ENCODE data around the gene KIF3C. TPM values are rescaled to one million over a fixed set of nuclear protein-coding genes. Genes with fewer than 3 reads are reported as not detected.
"Not testable (repeated sequence)": the region's sequence is repeated elsewhere in the genome, so short reads cannot be mapped to it uniquely, and the experiment has no call there.

Gene KIF3C
- total RNA-seq, 1 donor from 2014 or later: 56.6 TPM

DNA sequence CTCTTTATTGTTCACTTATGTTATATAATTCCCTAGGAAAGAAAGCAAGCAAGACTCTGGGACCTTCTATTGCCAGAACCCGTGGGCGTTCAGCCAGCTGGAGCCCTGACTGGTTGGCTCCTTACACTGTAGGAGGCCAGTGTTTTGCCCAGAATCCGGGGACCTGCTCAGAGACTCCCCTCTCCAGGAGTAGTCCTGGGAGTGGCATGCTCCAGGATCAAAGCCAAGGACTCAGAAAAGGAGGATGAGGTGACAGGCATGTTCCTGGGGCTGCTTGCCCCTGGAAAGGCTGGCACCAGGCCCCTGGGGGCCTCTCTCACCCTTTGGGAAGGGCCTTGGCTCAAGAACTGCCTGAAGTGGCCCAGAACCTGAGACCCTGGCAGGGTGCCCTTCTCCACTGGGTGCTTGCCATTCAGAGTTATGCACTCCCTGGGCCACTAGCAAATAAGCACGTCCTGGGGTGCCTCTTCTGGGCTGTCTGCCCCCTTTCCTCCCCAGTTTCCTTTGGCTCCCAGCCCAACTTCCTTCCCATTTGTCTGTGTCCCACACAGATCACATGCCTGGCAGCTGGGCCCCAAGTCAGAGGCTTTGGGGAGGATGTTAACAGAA, 19.6 kb upstream of the KIF3C start:
- peak; percentile 82 for DNase-seq (ENCODE audit: low spot score)
- ATAC-seq: peak; percentile 77
- intact Hi-C loops (cut with DNase I): no loop called here

DNA sequence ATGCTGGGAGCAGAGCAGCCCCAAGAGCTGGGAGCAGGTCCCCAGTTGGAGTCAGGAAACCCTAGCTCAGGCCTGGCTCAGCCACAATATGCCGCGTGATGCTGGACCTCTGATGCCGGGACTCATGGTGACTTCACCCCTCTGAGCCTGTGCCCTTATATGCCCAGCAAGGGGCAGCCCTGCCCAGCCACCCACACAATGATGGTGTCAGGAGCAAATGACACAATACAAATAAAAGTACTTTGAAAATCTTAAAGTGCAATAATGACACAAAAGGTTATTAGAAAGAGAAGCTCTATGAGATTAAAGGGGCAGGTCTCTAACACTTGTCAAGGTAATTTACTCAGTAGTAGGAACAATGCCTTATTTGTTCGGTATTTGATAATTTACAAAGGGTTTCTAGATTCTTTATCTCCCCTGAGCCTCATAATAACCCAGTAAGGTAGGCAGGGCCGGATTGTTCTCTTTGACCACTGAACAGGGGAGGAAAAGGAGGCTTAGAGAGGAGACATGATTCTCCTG, 18.3 kb upstream of the KIF3C start:
- DNase-seq (ENCODE audit: low spot score) (no peak), ATAC-seq (no peak)

DNA sequence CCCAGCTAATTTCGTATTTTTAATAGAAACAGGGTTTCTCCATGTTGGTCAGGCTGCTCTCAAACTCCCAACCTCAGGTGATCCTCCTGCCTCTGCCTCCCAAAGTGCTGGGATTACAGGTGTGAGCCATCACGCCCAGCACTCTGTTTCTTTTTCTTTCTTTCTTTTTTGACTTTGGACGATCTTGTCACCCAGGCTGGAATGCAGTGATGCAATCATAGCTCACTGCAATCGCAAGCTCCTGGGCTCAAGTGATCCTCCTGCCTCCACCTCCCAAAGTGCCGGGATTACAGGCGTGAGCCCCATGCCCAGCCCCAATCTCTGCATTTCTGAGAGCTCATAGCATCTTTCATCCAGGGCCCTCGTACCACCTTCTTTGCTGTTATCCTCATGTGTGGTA, 17.1 kb upstream of the KIF3C start:
- intact Hi-C loops (cut with DNase I): loop anchor here (10.0 kb wide), 1 partner anchor 145 kb away; no protein-coding TSS in a partner anchor
- not testable (repeated sequence) for DNase-seq (ENCODE audit: low spot score); ATAC-seq

More for the DNA sequence above, 18.3 kb upstream of the KIF3C start:
- intact Hi-C loops (cut with DNase I): no loop called here

DNA sequence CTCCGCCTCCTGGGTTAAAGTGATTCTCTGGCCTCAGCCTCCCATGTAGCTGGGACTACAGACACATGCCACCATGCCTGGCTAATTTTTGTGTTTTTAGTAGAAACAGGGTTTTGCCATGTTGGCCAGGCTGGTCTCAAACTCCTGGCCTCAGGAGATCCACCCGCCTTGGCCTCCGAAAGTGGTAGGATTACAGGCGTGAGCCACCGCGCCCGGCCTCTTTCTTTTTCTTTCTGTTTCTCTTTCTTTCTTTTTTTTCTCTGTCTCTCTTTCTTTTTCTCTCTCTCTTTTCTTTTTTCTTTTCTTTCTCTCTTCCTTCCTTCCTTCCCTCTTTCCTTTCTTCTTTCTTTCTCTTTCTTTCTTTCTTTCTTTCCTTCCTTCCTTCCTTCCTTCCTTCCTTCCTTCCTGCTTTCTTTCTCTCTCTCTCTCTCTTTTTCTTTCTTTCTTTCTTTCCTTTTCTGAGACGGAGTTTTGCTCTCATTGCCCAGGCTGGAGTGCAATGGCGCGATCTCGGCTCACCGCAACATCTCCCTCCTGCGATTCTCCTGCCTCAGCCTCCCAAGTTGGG, 16.6 kb upstream of the KIF3C start:
- not testable (repeated sequence) for ATAC-seq; DNase-seq (ENCODE audit: low spot score)
- intact Hi-C loops (cut with DNase I): loop anchor here (10.0 kb wide), 1 partner anchor 146 kb away; no protein-coding TSS in a partner anchor

DNA sequence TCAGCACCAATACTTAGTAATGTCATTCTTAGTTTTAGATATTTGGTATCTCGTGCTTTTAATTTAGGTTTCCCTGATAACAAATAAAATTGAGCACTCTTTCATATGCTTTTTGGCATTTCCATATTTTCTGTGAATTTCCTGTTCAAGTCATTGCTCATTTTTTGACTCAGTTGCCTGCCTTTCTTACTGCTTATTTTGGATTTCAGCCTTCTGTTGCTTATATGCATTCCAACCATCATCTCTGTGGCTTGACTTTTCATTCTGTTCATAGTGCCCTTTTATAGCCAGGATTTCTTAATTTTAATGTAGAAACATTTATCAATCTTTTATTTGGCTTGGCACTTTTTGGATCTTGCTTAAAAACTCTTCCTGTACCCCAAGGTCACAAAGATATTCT, 14.5 kb upstream of the KIF3C start:
- DNase-seq (ENCODE audit: low spot score): no peak
- intact Hi-C loops (cut with DNase I): loop anchor here (10.0 kb wide), 1 partner anchor 148 kb away; no protein-coding TSS in a partner anchor
- ATAC-seq: no peak

DNA sequence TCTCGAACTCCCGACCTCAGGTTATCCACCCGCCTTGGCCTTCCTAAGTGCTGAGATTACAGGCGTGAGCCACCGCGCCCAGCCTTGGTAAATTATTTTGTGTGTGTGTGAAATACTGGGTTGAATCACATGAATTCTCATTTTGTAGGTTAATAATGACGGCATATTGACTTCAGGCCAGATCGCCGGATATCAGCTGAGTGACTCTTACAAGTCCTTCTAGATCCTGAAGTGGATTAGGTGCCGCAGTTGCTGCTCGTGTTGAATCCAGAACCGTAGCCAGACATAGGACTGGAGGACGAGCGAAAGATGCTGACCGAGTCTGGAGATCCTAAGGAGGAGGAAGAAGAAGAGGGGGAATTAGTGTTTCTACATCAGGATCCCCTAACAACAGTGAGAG, 12.2 kb upstream of the KIF3C start:
- no peak for ATAC-seq
- DNase-seq (ENCODE audit: low spot score): no peak
- intact Hi-C loops (cut with DNase I): loop anchor here (10.0 kb wide), 1 partner anchor 150 kb away; no protein-coding TSS in a partner anchor

DNA sequence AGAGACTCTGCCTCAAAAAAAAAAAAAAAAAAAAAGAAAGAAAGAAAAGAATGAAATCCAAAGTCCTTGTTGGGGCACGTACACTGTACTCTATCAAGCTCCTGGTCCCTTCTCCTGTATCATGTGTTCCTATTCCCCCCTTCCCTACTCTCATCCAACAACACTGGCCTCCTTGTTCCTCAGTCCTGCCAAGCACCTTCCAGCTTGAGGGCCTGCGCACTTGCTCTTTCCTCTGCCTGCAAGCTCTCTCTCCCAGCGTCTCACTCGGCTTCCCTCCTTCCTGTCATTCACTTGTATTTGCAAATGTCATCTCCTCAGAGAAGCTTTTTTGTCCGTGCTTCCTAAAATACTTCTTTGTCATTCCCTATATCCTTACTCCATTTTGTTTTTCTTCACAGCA, 10.8 kb upstream of the KIF3C start:
- no peak for DNase-seq (ENCODE audit: low spot score)
- intact Hi-C loops (cut with DNase I): loop anchor here (10.0 kb wide), 1 partner anchor 152 kb away; no protein-coding TSS in a partner anchor
- no peak for ATAC-seq

DNA sequence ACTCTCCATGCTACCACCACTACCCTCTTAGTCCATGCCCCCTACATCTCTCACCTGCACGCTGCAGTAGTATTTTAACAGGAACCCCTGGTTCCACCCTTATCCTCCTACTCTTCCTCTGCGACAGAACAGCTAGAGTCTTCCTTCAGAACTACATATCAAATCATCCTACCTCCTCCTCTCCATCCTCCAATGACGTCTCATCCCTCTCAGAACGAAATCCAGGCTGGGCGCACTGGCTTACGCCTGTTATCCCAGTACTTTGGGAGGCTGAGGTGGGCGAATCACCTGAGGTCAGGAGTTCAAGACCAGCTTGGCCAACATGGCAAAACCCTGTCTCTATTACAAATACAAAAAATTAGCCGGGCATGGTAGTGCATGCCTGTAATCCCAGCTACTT, 10.3 kb upstream of the KIF3C start:
- intact Hi-C loops (cut with DNase I): loop anchor here (10.0 kb wide), 1 partner anchor 152 kb away; no protein-coding TSS in a partner anchor
- DNase-seq (ENCODE audit: low spot score): no peak
- no peak for ATAC-seq

DNA sequence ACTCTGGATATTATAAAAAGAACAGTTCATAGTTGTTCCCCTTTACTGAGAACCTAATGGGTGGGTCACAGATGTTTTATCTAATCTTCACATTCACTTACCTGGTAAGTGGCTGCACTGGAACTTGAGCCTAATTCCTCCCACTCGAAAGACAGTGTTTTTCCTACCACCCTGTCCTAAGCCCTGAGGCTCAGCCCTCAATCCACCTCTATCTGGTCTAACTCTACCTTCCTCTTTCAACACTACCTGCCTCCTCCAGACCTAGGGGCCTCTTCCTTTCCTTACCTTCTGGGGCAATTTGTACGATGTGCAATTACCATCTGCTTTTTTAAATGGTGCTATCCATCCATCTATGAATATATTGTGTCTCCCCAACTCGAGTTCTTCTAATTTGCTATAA, 9.7 kb upstream of the KIF3C start:
- peak; percentile 30 for ATAC-seq
- intact Hi-C loops (cut with DNase I): loop anchor here (10.0 kb wide), 1 partner anchor 153 kb away; no protein-coding TSS in a partner anchor
- DNase-seq (ENCODE audit: low spot score): no peak

DNA sequence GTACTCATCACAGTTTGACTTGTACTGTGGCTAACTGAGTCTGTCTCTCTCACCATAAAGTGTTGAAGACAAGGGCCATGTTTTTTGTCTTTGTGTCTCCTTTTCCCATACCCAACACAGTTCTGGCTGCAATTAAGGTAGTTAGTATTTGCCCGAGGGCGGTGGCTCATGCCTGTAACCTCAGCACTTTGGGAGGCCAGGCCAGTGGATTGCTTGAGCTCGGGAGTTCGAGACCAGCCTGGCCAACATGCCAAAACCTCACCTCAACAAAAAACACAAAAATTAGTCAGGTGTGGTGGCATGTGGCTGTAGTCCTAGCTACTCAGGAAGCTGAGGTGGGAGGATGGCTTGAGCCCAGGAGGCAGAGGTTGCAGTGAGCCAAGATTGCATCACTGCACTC, 6.9 kb upstream of the KIF3C start:
- ATAC-seq (no peak), DNase-seq (ENCODE audit: low spot score) (no peak)
- intact Hi-C loops (cut with DNase I): no loop called here

DNA sequence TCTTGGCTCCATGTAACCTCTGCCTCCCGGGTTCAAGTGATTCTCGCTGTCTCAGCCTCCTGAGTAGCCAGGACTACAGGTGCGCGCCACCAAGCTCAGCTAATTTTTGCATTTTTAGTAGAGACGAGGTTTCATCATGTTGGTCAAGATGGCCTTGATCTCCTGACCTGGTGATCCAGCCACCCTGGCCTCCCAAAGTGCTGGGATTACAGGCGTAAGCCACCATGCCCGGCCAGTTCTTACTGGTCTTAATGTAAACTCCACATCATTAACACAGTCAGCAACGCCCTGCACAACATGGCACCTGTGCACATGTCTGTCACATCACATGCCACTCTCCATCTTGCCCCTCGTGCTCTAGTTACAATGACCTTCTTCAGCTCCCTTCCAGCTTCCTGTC, 5.8 kb upstream of the KIF3C start:
- ATAC-seq: no peak

DNA sequence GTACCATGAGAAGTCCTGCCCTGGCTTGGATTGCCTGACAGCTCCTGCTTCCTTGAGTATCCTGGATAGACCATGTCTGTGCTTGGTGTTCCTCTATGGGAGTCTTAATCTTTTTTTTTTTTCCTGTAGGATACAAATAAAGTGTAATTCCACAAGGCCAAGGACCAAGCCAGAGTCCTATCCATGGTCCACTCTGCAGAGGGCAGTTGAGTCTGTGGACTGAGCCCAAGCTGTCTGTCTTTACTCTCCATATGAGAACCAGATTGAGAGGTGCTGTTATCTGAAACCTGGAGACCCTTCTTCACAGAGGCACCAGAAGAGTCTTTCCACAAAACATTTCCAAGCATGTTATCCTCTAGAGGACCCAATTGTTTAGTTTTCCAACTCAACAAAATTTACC, 1.4 kb upstream of the KIF3C start:
- intact Hi-C loops (cut with DNase I): no loop called here
- DNase-seq (ENCODE audit: low spot score) (no peak), ATAC-seq (no peak)

More for the DNA sequence above, 5.8 kb upstream of the KIF3C start:
- intact Hi-C loops (cut with DNase I): no loop called here
- no peak for DNase-seq (ENCODE audit: low spot score)

DNA sequence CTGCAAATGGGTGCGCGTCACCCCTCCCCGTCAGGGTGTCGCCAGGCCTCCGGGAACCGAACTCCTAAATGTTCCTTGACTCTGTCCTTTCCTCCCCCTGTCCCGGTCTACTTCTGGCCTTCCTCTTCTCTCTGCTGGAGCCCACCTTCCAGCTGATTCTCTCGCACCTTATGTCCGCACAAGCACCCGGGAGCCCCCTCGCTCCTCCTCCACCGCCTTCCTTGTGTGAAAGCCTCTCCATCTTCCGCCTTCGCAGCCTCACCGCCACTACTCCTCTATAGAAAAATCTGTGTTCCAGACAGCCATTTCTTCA, 627 bp upstream of the KIF3C start:
- intact Hi-C loops (cut with DNase I): no loop called here
- ATAC-seq (no peak), DNase-seq (ENCODE audit: low spot score) (no peak)

DNA sequence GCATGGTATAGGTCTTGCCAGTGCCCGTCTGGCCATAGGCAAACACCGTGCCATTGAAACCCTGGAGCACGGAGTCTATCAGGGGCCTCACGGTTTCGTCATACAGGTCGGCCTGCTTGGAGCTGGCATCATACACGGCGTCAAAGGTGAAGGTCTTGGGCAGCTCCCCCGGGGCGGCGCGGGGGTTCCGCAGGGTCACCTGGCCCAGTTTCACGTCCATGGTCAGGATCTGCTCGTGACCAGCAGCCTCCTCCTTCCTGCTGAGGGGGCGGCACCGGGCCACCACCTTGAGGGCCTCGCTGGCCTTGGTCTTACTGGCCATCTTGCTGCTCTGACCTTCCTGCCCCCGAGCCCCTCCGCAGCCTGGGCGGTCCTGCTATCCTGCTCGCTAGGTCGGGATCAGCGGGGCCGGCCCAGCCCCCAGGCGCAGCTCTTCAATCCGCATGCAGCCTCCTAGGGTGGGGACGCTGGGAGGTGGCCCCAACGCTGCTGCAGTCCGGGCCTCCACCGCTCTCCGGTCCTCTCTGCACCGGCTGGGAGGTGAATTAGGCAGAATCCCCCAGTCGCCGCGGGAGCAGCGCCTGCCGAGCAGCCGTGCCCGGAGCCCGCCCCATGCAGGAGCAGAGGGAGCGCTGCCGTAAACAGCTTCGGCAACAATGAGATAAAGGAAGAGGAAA, 563 bp downstream of the KIF3C start:
- peak; percentile 44 for ATAC-seq
- intact Hi-C loops (cut with DNase I): no loop called here
- no peak for DNase-seq (ENCODE audit: low spot score)

DNA sequence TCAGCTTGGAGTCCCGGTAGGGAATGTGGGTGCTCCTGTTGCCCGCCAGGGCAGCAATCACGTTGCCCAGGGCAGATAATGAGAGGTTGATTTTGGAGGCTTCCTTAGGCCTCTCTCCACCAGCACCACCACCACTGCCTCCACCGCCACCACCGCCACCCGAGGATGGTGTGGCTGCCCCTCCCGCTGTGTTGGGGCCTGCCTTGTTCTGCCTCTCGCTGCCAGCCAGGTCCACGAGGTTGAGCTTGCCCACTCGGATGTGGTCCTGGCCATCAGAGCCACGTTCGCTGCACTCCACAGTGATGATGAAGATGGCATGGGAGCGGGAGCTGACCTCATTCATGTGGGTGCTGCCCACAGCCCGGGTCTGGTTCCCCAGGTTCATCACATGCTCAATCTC, 1.3 kb downstream of the KIF3C start:
- intact Hi-C loops (cut with DNase I): no loop called here
- no peak for ATAC-seq
- no peak for DNase-seq (ENCODE audit: low spot score)

DNA sequence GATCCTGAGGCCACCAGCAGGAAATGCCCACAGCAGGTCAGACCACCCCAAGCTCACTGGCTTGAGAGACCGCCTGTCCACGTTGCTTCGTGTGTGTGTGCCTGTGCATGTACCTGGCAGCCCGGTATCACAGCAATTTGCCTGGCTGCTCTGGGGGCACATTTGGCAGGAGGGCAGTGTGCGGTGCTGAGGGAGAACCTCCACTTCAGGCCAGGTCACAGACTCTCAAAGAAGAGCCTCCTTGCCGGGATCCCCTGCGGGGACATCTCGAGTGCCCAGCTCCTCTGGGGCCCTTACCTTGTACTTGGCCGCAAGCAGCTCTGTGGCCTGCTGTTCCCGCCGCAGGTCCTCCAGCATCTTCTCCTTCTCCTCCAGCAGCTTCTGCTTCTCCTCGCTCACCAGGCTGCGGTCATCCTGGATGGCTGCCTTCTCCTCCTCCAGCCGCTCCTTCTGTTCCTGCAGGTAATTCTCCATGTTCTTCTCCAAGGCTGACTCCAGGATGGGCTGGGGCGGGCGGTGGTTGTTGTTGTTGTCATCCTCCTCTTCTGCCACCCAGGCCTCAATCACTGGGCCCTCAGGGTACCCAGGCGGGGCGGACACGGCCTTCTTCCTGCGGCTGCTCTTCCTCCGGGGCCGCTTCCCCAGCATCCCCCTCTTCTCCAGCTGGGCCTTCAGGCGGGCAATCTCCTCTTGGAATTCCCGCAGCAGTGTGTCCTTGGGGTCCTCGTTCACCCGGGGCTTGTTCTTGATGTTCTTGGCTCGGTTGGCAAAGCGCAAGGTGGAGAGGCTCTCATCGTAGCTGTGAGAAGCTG, 2.0 kb downstream of the KIF3C start:
- ATAC-seq (no peak), DNase-seq (ENCODE audit: low spot score) (no peak)
- intact Hi-C loops (cut with DNase I): no loop called here

DNA sequence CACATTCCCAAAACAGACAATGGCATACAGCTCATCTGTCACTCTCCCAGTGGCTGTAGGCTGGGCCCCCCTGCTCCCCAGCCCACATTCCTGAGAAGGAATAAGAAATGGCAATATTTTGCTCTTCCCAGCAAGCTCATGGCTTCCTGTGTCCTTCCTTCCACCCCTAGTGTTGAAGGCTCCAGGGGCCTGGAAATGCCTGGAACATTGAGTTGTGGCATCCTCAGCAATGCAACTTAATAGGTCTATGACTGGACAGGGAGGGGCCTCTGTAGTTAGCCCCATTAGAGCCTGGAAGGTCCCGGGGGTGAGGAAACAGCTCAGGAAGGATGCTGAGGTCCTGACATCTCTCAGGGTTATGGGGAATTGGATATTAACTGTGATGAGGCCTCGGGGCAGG, 3.3 kb downstream of the KIF3C start:
- DNase-seq (ENCODE audit: low spot score) (no peak), ATAC-seq (no peak)
- intact Hi-C loops (cut with DNase I): no loop called here

DNA sequence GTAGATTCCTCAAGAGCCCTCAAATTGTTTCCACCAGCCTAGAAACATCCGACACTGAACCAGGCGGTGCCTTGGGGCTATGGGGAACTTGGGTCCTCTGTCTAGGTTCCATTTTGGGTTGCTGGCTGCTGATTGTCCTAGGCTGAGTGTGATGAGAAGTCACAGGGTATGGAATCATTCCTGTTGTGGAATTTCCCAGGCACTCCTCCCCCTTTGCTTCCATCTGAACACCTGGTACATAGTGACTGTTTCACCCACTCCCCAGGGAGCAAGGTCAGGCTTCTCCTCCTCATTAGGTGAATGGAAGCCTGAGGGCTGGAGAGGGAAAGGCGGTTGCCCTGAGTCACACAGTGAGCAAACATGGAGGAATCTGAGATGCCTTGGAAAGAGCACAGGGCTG, 4.5 kb downstream of the KIF3C start:
- DNase-seq (ENCODE audit: low spot score) (no peak), ATAC-seq (no peak)
- intact Hi-C loops (cut with DNase I): no loop called here

DNA sequence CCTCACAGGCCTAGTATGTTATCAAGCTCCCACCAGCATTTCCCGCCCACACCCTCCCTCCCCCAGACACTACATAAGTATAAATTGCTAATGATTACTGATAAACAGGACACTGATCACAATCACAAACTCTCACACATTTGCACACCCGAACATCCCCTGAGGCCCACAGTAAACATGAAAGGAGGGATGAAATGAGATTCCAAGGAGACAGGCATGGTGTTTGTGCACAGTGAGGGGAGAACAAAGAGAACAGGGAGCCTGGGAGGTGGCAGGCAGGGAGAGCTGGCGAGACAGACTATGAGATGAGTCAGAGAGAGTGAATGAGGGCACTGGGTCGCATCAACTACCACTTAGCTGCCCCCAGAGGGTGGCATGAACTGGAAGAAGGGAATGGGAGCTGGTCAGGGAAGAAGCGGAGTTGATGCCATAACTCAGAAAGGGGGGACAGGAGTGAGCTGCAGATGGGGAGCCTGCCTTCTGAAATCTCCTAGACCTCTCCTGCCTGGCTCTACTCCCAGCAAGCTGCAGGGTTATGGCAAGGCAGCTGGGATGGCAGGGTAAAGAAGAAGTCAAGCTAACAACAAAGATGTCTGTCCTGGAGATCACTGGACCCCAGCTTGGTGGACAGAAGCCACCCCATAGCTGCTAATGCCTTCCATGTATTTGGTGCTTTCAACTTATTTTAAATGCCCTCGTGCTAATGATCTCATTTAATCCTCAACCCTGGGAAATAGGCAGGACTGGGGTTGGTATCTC, 5.1 kb downstream of the KIF3C start:
- no peak for ATAC-seq
- intact Hi-C loops (cut with DNase I): no loop called here
- no peak for DNase-seq (ENCODE audit: low spot score)

All from sciatic nerve (tissue), 2 donors.